ENCODE results near the gene HDGFL2.

HDGFL2 gene

GRCh38 chr19:4473011-4473762 is 1.1 kb downstream of the HDGFL2 start:
- no peak for DNase-seq (ENCODE audit: low read depth, low spot score)
- Histone ChIP-seq H3K9me3 (ENCODE audit: low read depth, low read length) (no peaks in the 10 kb centered on the region), H3K4me3 (peak overlapping the region; percentile 94), H3K9ac (ENCODE audit: insufficient read length) (peak overlapping the region; percentile 84), H3K36me3 (ENCODE audit: insufficient read depth, low read length) (peaks cover 19% of the 10 kb centered on the region; the same call in 1 of the 2 replicates), H3K27ac (no peak overlapping the region)
- TF ChIP-seq EZH2 (IDR thresholded peaks at IDR 0.05), result no peak
- TF ChIP-seq FOXP2 (optimal IDR thresholded peaks at IDR 0.05; ENCODE audit: control extremely low read depth, extremely low read length, insufficient read depth), result no peak
- TF ChIP-seq POLR2AphosphoS5 (IDR thresholded peaks at IDR 0.05; ENCODE audit: borderline replicate concordance, low read depth, low read length), result no peak

- Histone ChIP-seq H3K9me3 (ENCODE audit: low read depth, low read length) (no peaks in the 10 kb centered on the region), H3K4me3 (peak overlapping the region; percentile 94; the same call in 1 of the 2 replicates), H3K9ac (ENCODE audit: insufficient read length) (peak overlapping the region; percentile 51), H3K27ac (no peak overlapping the region), H3K36me3 (ENCODE audit: insufficient read depth, low read length) (peaks cover 19% of the 10 kb centered on the region; the same call in 1 of the 2 replicates)
- DNase-seq (ENCODE audit: low read depth, low spot score), result no peak
- no peak for TF ChIP-seq FOXP2 (optimal IDR thresholded peaks at IDR 0.05; ENCODE audit: control extremely low read depth, extremely low read length, insufficient read depth)
These were observed 1.8 kb downstream of the HDGFL2 start for GRCh38 chr19:4473763-4474513.

- TF ChIP-seq POLR2AphosphoS5 (IDR thresholded peaks at IDR 0.05; ENCODE audit: borderline replicate concordance, low read depth, low read length) (no peak), FOXP2 (optimal IDR thresholded peaks at IDR 0.05; ENCODE audit: control extremely low read depth, extremely low read length, insufficient read depth) (no peak), EZH2 (IDR thresholded peaks at IDR 0.05) (no peak)
- 0 out of 2 replicates have a peak overlapping the region, but pooled peaks have one; percentile 18 for H3K4me3 ChIP-seq
- peaks cover 19% of the 10 kb centered on the region; the same call in 1 of the 2 replicates for H3K36me3 ChIP-seq (ENCODE audit: insufficient read depth, low read length)
- H3K9ac ChIP-seq (ENCODE audit: insufficient read length), result peak overlapping the region; percentile 51
- DNase-seq (ENCODE audit: low read depth, low spot score), result no peak
- no peak overlapping the region for H3K27ac ChIP-seq
- no peaks in the 10 kb centered on the region for H3K9me3 ChIP-seq (ENCODE audit: low read depth, low read length)
These were observed 2.5 kb downstream of the HDGFL2 start for GRCh38 chr19:4474514-4475022.

GRCh38 chr19:4477034-4477801 is 5.1 kb downstream of the HDGFL2 start:
- no peak for TF ChIP-seq FOXP2 (optimal IDR thresholded peaks at IDR 0.05; ENCODE audit: control extremely low read depth, extremely low read length, insufficient read depth)
- no peak for TF ChIP-seq POLR2AphosphoS5 (IDR thresholded peaks at IDR 0.05; ENCODE audit: borderline replicate concordance, low read depth, low read length)
- TF ChIP-seq EZH2 (IDR thresholded peaks at IDR 0.05), result no peak
- H3K27ac ChIP-seq, result no peak overlapping the region
- H3K9me3 ChIP-seq (ENCODE audit: low read depth, low read length), result no peaks in the 10 kb centered on the region
- DNase-seq (ENCODE audit: low read depth, low spot score), result no peak
- H3K4me3 ChIP-seq, result no peak overlapping the region
- peaks cover 19% of the 10 kb centered on the region; the same call in 1 of the 2 replicates for H3K36me3 ChIP-seq (ENCODE audit: insufficient read depth, low read length)
- no peak overlapping the region for H3K9ac ChIP-seq (ENCODE audit: insufficient read length)

GRCh38 chr19:4482721-4483364 is 10.7 kb downstream of the HDGFL2 start:
- Histone ChIP-seq H3K36me3 (ENCODE audit: insufficient read depth, low read length) (peaks cover 2% of the 10 kb centered on the region; the same call in 1 of the 2 replicates), H3K9me3 (ENCODE audit: low read depth, low read length) (no peaks in the 10 kb centered on the region), H3K27ac (no peak overlapping the region), H3K9ac (ENCODE audit: insufficient read length) (no peak overlapping the region), H3K4me3 (no peak overlapping the region)
- TF ChIP-seq POLR2AphosphoS5 (IDR thresholded peaks at IDR 0.05; ENCODE audit: borderline replicate concordance, low read depth, low read length), result no peak
- TF ChIP-seq FOXP2 (optimal IDR thresholded peaks at IDR 0.05; ENCODE audit: control extremely low read depth, extremely low read length, insufficient read depth), result no peak
- TF ChIP-seq EZH2 (IDR thresholded peaks at IDR 0.05), result no peak
- no peak for DNase-seq (ENCODE audit: low read depth, low spot score)

- DNase-seq (ENCODE audit: low read depth, low spot score), result no peak
- H3K36me3 ChIP-seq (ENCODE audit: insufficient read depth, low read length), result peaks cover 2% of the 10 kb centered on the region; the same call in 1 of the 2 replicates
- H3K27ac ChIP-seq, result no peak overlapping the region
- no peak overlapping the region for H3K9ac ChIP-seq (ENCODE audit: insufficient read length)
- no peak overlapping the region for H3K4me3 ChIP-seq
- TF ChIP-seq FOXP2 (optimal IDR thresholded peaks at IDR 0.05; ENCODE audit: control extremely low read depth, extremely low read length, insufficient read depth) (no peak), POLR2AphosphoS5 (IDR thresholded peaks at IDR 0.05; ENCODE audit: borderline replicate concordance, low read depth, low read length) (no peak), EZH2 (IDR thresholded peaks at IDR 0.05) (no peak)
- H3K9me3 ChIP-seq (ENCODE audit: low read depth, low read length), result no peaks in the 10 kb centered on the region
These were observed 11.3 kb downstream of the HDGFL2 start for GRCh38 chr19:4483385-4483784.

- TF ChIP-seq FOXP2 (optimal IDR thresholded peaks at IDR 0.05; ENCODE audit: control extremely low read depth, extremely low read length, insufficient read depth) (no peak), POLR2AphosphoS5 (IDR thresholded peaks at IDR 0.05; ENCODE audit: borderline replicate concordance, low read depth, low read length) (no peak), EZH2 (IDR thresholded peaks at IDR 0.05) (no peak)
- no peak overlapping the region for H3K27ac ChIP-seq
- peaks cover 11% of the 10 kb centered on the region; the same call in 1 of the 2 replicates for H3K36me3 ChIP-seq (ENCODE audit: insufficient read depth, low read length)
- no peaks in the 10 kb centered on the region for H3K9me3 ChIP-seq (ENCODE audit: low read depth, low read length)
- H3K9ac ChIP-seq (ENCODE audit: insufficient read length), result no peak overlapping the region
- DNase-seq (ENCODE audit: low read depth, low spot score), result no peak
- H3K4me3 ChIP-seq, result no peak overlapping the region
These were observed 15.5 kb downstream of the HDGFL2 start for GRCh38 chr19:4487572-4487971.

Measured in SK-N-MC (cell line).